ENCODE results near the gene NEAT1. TPM values are rescaled to one million over a fixed set of nuclear protein-coding genes. Genes with fewer than 3 reads are reported as not detected.
A peak's percentile ranks its signal among the peaks of the same experiment; 100 is the strongest.

NEAT1 gene
- total RNA-seq, 1 donor from 2014 or later: 78.8 TPM

- peak overlapping the region; percentile 98 for H3K27ac Mint-ChIP-seq
- DNase-seq (ENCODE audit: low spot score, unreplicated experiment): no peak
- H3K27me3 Mint-ChIP-seq: no peaks in the 10 kb centered on the region
- H3K4me1 Mint-ChIP-seq (ENCODE audit: low read depth): peaks cover 63% of the 10 kb centered on the region
- H3K9me3 Mint-ChIP-seq (ENCODE audit: low read depth): no peaks in the 10 kb centered on the region
- H3K4me3 Mint-ChIP-seq (ENCODE audit: low read depth): peak overlapping the region; percentile 31
- H3K36me3 Mint-ChIP-seq (ENCODE audit: insufficient read depth): no peaks in the 10 kb centered on the region
- TF ChIP-seq CTCF (IDR thresholded peaks at IDR 0.05; ENCODE audit: unreplicated experiment): no peak
These were observed 69.2 kb downstream of the NEAT1 start for GRCh38 chr11:65491614-65492386.

- Mint-ChIP-seq H3K27ac (peak overlapping the region; percentile 98), H3K9me3 (ENCODE audit: low read depth) (no peaks in the 10 kb centered on the region), H3K4me3 (ENCODE audit: low read depth) (peak overlapping the region; percentile 35), H3K4me1 (ENCODE audit: low read depth) (peaks cover 67% of the 10 kb centered on the region), H3K27me3 (no peaks in the 10 kb centered on the region), H3K36me3 (ENCODE audit: insufficient read depth) (no peaks in the 10 kb centered on the region)
- TF ChIP-seq CTCF (IDR thresholded peaks at IDR 0.05; ENCODE audit: unreplicated experiment): no peak
- DNase-seq (ENCODE audit: low spot score, unreplicated experiment): no peak
These were observed 69.7 kb downstream of the NEAT1 start for GRCh38 chr11:65492387-65492636.

GRCh38 chr11:65492637-65493366 lies 70.2 kb downstream of the NEAT1 start:
- Mint-ChIP-seq H3K27ac (peak overlapping the region; percentile 5), H3K9me3 (ENCODE audit: low read depth) (no peaks in the 10 kb centered on the region), H3K4me3 (ENCODE audit: low read depth) (peak overlapping the region; percentile 35), H3K4me1 (ENCODE audit: low read depth) (peaks cover 65% of the 10 kb centered on the region), H3K27me3 (no peaks in the 10 kb centered on the region), H3K36me3 (ENCODE audit: insufficient read depth) (no peaks in the 10 kb centered on the region)
- no peak for DNase-seq (ENCODE audit: low spot score, unreplicated experiment)
- TF ChIP-seq CTCF (IDR thresholded peaks at IDR 0.05; ENCODE audit: unreplicated experiment): no peak

GRCh38 chr11:65493367-65494176 lies 71.0 kb downstream of the NEAT1 start:
- DNase-seq (ENCODE audit: low spot score, unreplicated experiment): no peak
- Mint-ChIP-seq H3K36me3 (ENCODE audit: insufficient read depth) (no peaks in the 10 kb centered on the region), H3K9me3 (ENCODE audit: low read depth) (no peaks in the 10 kb centered on the region), H3K27ac (peak overlapping the region; percentile 45), H3K4me1 (ENCODE audit: low read depth) (peaks cover 58% of the 10 kb centered on the region), H3K27me3 (no peaks in the 10 kb centered on the region), H3K4me3 (ENCODE audit: low read depth) (no peak overlapping the region)
- no peak for TF ChIP-seq CTCF (IDR thresholded peaks at IDR 0.05; ENCODE audit: unreplicated experiment)

Other genes with a start within 250 kb of the NEAT1 start
- gene CAPN1, start 240.9 kb upstream of the NEAT1 start, total RNA-seq: 239 and 245 TPM in 2 replicates
- gene POLA2, start 160.8 kb upstream of the NEAT1 start, total RNA-seq: 24.4 and 27.4 TPM in 2 replicates
- gene CDC42EP2, start 107.9 kb upstream of the NEAT1 start, total RNA-seq: 5.3 and 5.9 TPM in 2 replicates
- gene DPF2, start 88.9 kb upstream of the NEAT1 start, total RNA-seq: 81.9 and 96.5 TPM in 2 replicates
- 3.0 and 3.8 TPM in 2 replicates for gene TIGD3, start 68.0 kb upstream of the NEAT1 start, total RNA-seq
- 4.0 and 5.3 TPM in 2 replicates for gene SLC25A45, start 40.2 kb upstream of the NEAT1 start, total RNA-seq
- gene FRMD8, start 36.2 kb upstream of the NEAT1 start, total RNA-seq: 27.3 and 27.5 TPM in 2 replicates
- gene MALAT1, start 76.2 kb downstream of the NEAT1 start, total RNA-seq: 16,546 and 17,116 TPM in 2 replicates
- 61.4 and 66.3 TPM in 2 replicates for gene SCYL1, start 102.3 kb downstream of the NEAT1 start, total RNA-seq
- 55.3 and 57.7 TPM in 2 replicates for gene LTBP3, start 135.6 kb downstream of the NEAT1 start, total RNA-seq
- gene ZNRD2, start 147.7 kb downstream of the NEAT1 start, total RNA-seq: 25.3 and 25.9 TPM in 2 replicates
- gene FAM89B, start 149.7 kb downstream of the NEAT1 start, total RNA-seq: 62.5 and 65.0 TPM in 2 replicates
- gene EHBP1L1, start 153.3 kb downstream of the NEAT1 start, total RNA-seq: 13.0 and 15.2 TPM in 2 replicates
- 0.95 and 1.7 TPM in 2 replicates for gene KCNK7, start 173.0 kb downstream of the NEAT1 start, total RNA-seq
- 61.4 and 63.8 TPM in 2 replicates for gene MAP3K11, start 191.4 kb downstream of the NEAT1 start, total RNA-seq
- 59.5 and 66.0 TPM in 2 replicates for gene PCNX3, start 193.0 kb downstream of the NEAT1 start, total RNA-seq
- 19.5 and 20.2 TPM in 2 replicates for gene SIPA1, start 215.3 kb downstream of the NEAT1 start, total RNA-seq
- 54.2 and 54.5 TPM in 2 replicates for gene RELA, start 240.1 kb downstream of the NEAT1 start, total RNA-seq